Activated effector memory CD4-positive, alpha-beta T cell treated with anti-CD3 and anti-CD28 coated beads, Interleukin-2, amount 50 U/mL, for 16 hours (primary cell): ENCODE measurements around the gene FUNDC1.

ENCODE experiments used
- DNase-seq: peaks from one replicate; pipeline ENCODE4 v3.0.0-alpha.2; 2020

The FUNDC1 gene

GRCh38 chrX:44474410-44474809 lies 68.2 kb downstream of the FUNDC1 start:
- no peak for DNase-seq
